ENCODE results near the gene ATP5IF1.

ATP5IF1 gene

DNA sequence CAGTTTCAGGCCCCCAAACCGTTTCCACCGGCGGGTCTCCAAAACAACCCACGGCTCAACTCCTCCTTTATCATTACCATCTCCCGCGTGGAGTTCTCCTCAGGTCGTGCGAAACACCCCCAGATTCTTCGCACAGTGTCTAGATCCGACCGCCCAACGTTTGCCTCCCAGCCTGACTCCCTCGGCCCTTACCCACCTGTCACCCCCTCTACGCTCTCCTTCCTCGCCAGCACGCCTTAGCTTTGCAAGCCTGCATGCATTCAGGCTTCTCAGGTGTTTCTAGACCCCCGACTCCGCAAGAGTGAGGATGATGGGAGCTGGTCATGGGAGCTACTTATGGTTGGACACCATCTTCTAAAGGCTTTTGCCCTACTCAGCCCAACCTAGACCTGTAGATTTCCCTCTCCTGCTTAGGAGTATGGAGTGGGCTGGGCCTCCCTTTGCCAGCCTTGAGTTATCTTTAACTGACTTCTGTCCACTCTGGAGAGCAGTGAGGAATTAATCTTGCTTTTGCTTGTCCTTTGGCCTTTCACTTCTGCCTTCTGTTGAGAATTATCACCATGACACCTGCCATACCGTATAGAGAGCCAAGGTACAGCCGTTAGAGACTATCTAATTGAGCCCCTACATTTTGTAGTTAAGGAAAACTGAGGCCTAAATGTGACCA, 865 bp downstream of the ATP5IF1 start:
- DNase-seq (ENCODE audit: low read depth in 2 of 2) = no peak

DNA sequence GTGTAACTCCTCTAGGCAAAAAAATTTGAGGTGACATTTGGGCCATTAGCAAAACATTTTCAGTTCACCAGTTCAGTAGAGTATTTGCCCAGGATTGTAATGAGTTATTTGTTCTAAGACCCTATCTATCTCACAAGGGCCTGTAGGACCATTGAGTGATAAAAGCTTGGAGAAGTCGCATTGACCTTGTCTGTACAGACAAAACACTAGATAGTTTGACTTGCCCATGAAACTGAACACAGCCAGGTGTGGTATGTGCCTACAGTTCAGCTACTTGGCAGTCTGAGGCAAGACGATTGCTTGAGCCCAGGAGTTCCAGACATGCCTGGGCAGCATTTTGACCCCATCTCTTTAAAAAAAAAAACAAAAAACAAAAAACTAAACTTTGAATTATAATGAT, 3.1 kb downstream of the ATP5IF1 start:
- DNase-seq (ENCODE audit: low read depth in 2 of 2) = no peak

DNA sequence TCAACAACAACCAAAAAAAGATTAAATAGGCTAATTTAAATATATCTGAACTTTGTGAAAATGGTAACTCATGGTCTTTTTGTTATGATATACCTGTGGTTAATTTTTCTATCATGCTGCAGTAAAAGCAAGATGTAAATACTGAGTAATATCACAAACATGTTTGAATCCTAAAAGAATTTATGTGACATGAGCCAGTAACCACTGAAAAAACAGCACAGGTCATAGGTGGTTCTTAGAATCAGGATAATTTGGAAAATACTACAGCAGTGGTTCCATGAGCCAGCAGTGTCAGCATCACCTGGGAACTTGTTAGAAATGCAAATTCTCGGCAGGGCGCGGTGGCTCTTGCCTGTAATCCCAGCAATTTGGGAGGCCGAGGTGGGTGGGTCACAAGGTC, 4.1 kb downstream of the ATP5IF1 start:
- no peak for DNase-seq (ENCODE audit: low read depth in 2 of 2)

DNA sequence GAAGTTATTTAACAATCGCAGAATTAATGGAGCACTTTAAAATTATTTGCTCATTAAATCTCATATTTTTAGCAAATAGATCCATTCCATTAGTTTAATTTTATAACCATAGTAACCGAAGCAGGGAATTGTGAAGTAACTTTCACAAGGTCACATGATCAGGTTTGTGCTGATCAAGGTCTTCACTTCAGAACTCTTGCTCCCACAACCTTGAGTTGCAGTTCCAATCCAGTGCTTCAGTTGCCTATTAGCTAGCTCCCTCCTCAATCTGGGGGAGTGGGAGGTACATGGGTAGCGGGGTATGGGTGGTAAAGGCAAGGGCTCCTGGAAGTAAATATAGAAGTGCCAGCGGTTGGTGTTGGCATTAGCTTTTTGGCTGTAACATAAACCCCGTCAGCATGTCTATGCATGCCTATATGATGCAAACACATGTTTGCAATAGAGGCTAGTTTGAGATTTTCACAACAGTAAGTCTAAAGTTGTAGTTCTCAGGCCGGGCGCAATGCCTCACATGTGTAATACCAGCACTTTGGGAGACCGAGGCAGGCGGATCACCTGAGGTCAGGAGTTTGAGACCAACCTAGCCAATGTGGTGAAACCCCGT, 5.8 kb downstream of the ATP5IF1 start:
- no peak for DNase-seq (ENCODE audit: low read depth in 2 of 2)

DNA sequence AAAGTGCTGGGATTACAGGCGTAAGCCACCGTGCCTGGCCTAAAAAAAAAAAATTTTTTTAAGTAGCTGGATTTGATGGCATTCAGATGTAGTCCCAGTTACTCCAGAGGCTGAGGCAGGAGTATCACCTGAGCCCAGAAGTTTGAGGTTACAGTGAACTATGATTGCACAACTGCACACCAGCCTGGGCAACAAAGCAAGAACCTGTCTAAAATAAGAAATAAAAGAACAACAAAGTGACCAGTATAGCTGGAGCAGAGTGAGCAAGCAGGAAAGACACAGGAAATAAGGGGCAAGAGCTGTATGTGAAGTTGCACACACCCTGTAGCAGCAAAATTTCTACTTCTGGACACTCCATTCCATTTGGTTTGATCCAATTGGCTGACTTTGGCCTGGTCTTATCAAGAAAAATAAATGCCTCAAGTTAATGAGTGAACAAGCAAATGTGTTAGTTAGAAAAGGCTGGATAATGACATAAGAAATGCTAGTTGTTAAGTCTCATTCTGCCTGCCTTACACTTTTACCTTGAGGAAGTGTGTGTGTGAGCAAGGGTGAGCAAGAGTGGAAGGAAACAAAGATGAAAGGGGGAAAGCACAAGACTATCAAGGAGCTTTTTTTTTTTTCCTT, 7.9 kb downstream of the ATP5IF1 start:
- no peak for DNase-seq (ENCODE audit: low read depth in 2 of 2)

DNA sequence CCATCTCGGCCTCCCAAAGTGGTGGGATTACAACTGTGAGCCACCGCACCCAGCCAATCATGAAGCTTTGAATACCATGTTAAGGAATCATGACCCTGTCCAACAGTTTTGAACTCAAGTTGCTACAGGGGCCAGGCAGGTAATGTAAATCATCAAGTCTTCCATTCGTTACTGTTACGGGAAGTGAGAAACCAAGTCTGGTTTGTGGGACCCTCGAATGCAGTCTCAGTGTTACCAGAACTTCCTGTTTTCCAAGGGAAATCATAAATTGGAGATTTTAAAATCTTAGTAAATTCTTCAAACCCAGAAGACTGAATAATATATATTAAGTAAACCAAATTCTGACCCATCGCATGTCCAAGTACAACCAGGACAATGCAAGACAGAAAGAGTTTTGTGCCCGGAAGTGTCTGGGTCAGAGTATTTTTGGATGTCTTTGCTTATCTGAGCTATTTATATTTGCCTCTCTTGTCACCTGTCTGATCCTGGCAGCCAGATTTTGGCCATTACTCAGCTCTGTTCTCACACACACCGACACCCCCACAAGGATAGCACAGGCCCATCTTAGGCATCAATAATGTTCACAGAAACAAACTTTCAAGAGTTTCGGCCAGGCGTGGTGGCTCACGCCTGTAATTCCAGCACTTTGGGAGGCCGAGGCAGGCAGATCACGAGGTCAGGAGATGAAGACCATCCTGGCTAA, 8.8 kb downstream of the ATP5IF1 start:
- DNase-seq (ENCODE audit: low read depth in 2 of 2) = no peak

DNA sequence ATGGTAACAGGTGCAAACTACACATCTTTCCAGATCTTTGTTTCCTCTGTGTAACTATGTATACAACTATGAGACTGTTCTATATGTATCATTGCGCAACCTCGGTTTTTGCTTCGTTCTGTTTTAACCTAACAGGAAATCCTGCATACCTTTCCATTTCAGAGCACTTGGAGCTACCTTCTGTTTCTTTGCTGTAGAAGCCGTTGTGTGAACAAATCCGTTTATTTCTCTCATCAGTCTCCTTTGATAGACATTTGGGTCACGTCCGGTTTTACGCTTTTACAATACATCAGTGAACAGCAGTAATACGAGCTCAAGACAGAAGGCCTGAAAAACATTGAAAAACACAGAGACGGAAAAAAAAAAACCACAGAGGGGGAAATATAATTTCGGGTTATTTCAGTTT, 10.5 kb downstream of the ATP5IF1 start:
- no peak for DNase-seq (ENCODE audit: low read depth in 2 of 2)

DNA sequence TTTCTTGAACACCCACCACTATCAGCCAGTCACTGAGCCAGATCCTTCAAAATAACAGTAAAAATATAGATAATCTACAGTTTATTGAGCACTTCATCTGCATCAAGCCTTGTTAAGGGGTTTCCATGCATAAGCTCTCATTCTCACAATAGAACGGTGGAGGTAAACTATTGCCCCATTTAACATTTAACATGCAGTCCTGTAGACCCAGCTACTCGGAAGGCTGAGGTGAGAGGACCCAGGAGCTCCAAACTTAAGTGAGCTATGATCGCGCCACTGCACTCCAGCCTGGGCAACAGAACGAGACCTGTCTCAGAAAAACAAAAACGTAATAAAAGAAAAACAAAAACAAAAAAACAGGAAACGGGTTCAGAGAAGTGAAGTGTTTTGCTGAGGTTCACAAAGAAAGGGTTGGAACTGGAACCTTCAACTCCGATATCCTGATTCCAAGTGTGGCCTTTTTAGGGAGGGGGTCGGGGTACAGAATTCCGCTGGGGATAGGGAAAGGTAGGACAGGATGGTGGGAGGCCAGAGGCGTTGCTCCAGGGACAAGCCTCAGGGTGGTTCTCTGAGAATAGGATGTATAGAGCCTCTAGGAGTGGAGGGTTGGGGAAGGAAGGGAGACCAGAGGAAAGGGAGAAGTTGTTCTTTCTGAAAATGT, 11.8 kb downstream of the ATP5IF1 start:
- no peak for DNase-seq (ENCODE audit: low read depth in 2 of 2)

DNA sequence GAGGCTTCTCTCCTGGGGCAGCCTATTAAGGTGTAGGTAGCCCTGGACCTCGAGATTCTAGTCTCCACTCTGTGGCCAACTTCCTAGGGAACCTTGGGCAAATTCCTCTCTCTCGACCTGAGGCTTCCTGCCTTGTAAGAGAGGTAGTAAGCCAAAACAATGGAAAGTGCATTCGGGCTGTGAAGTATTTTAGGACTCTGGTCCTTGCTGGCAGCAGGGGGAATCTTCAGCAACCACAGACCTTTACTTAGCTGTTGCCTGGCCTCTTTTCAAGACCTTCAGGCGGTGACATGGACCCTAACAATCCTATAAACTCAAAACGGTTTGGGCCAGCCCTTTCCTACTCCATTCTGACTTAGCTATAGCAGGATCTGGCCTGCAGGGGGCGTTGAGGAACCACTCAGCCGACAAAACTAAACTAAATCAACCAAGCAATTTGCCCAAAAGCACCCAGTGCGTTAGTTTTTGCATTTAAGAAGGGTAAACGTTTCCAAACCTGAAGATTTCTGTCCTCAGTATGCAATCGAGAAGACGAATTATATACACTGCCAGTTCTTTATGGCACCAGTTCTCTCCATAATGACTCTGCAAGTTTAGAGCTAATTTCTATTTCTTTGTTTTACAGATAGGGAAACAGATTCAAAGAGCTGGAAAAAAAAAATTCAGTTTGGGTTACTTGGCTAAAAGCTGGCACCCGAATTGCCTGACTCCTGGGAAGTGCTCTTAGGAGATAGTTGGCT, 12.5 kb downstream of the ATP5IF1 start:
- peak; percentile 61 to 76 for DNase-seq (ENCODE audit: low read depth in 2 of 2)

DNA sequence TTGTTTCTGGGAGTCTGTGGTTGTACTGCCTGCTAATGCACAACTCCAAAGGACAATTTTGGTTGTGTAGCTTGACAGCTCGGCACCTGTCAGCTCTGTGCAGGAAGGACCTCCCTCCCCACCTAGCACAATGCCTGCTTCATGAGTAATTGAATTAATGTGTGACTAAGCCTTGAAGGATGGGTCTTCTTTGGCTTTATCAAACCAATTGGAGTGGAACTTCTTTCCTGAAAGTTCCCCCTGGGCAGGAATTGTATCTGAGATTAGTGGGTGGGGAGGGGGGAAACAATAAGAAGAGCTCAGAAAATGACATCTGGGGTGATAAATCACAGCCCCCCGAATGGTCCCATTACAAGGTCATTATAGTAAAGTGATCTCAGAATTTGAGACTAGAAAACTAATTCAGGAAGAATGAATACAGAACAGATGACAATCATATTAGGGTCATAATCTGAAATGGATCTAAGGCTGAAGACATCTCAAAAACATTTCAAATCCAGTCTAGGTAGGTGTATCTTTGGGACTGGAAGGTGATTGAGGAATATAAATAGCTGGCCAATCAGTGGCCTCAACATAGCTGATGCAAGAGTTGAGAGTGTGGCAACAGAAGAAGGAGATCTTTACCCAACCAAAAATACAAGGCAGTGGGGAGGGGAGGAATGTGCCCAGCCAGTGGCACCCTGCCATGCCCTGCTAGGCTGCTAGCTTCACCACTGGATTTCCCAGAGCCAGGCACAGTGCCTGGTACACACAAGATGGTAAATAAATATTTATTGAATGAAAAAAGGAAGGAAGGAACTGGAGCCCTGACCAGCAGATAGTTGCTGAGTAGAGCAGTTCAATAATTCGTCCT, 13.3 kb downstream of the ATP5IF1 start:
- DNase-seq (ENCODE audit: low read depth in 2 of 2) = no peak

DNA sequence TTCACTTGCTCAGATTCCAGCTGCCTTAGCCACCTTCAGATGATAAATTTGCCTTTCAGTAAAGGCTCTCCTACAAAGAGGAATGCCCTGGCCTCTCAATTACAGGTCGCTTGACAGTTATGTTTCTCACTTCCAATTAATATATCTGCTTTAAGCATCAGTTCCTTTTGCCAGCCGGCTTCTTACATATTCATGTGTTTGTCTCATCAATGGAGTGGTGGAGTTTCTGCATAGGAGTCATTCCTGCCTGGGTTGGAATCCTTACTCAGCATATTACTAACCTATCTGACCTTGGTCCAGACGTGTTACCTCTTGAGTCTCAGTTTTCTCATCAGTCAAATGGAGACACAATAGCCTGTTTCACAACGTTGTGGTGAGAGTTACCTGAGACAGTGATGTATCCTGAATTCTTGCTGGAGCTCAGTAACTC, 14.0 kb downstream of the ATP5IF1 start:
- no peak for DNase-seq (ENCODE audit: low read depth in 2 of 2)

DNA sequence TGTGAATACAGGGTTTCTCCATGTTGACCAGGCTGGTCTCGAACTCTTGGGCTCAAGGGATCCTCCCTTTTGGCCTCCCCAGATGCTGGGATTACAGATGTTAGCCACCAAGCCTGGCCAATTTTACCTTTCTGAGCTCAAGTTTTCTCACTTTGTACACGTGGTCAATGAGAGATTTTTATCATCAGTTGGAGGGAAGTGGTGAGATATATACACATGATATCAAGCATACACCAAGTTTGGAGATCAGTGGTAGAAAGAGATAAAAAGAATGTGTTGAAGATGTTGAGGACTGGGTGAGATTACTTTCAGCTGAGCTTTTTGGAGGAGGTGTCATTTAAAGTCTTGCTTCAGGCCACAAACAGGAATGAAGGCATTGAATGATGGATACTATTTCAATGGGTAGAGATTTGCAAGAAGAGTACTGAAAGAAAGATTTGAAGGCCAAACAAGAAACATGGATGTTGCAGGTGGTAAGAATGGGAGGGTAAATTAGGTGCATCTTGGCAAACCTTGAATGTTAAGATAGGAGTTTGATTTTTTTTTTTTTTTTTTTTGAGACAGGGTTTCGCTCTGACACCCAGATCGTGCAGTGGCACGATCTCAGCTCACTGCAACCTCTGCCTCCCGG, 20.4 kb downstream of the ATP5IF1 start:
- DNase-seq (ENCODE audit: low read depth in 2 of 2) = no peak

DNA sequence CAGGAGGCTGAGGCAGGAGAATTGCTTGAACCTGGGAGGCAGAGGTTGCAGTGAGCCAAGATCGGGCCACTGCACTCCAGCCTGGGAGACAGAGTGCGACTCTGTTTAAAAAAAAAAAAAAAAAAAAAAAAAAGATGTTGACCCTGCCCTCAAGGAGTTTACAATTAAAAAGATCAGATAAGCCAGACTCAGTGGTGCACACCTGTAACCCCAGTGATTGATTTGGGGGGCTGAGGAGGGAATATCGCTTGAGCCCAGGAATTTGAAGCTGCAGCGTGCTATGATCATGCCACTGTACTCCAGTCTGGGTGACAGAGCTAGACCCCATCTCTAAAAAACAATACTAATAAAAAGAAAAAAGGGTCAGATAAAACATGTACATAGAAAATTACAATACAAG, 21.8 kb downstream of the ATP5IF1 start:
- no peak for DNase-seq (ENCODE audit: low read depth in 2 of 2)

DNA sequence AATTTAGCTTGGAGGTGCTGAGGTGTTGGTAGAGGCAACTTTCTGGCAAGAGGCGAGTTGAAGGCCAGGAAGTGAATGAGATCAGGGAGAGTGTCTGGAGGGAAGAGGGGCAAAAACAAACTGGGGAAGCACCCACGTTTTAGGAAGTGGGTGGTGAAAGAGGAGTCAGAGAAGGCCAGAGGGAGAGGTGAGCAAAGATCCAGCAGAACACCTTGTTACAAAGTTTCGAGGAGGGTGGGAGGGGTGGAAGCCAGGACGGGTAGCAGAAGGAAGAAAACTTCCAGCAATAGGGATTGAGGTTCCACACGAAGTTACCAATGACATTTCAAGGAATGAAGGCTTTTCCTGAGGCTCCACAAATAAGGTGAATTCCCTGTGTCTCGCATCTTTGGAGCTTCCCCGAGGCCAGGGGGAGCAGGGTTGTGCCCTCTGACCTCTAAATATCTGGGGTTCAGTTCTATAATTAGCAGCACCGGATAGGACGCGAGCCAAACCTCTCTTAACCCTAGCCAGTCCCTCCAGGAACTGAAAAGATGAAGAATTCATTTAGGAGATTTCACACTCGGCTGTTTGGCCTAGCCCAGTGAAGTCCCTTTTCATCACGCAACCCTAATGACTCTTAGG, 22.8 kb downstream of the ATP5IF1 start:
- DNase-seq (ENCODE audit: low read depth in 2 of 2) = no peak

DNA sequence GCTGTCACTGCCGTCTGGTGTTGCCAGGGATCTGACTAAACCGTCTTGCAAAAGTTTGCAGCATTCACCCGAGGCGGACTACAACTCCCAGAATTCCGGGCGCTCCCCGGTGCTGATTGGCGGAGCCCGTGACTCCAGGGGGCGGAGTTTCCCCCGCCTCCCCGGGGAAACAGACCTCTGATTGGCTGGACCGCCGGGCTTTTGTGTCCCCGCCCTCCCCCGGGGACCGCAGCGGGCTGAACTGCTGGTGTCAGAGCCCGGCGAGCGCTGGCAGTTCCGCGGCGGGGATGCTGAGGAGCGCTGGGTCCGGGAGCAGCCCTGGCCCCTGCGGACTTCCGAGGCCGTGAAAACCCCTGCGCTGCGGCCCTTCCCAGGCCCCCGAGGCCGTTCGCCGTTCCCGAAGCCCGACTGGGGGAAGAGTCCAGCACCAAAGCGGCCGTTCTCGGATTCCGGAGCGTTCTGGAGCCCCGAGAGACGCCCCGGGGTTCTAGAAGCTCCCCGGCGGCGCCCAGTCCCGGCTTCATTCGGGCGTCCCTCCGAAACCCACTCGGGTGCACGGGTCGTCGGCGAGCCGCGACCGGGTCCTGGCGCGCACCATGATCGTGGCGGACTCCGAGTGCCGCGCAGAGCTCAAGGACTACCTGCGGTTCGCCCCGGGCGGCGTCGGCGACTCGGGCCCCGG, 23.5 kb downstream of the ATP5IF1 start, which contains the start of gene SESN2:
Gene SESN2, plus strand, starts transcription at position 267 of the 682 bp plus-strand sequence. Its CDS starts 330 bp downstream, at position 597.
- peak; percentile 99 to 100 for DNase-seq (ENCODE audit: low read depth in 2 of 2)

DNA sequence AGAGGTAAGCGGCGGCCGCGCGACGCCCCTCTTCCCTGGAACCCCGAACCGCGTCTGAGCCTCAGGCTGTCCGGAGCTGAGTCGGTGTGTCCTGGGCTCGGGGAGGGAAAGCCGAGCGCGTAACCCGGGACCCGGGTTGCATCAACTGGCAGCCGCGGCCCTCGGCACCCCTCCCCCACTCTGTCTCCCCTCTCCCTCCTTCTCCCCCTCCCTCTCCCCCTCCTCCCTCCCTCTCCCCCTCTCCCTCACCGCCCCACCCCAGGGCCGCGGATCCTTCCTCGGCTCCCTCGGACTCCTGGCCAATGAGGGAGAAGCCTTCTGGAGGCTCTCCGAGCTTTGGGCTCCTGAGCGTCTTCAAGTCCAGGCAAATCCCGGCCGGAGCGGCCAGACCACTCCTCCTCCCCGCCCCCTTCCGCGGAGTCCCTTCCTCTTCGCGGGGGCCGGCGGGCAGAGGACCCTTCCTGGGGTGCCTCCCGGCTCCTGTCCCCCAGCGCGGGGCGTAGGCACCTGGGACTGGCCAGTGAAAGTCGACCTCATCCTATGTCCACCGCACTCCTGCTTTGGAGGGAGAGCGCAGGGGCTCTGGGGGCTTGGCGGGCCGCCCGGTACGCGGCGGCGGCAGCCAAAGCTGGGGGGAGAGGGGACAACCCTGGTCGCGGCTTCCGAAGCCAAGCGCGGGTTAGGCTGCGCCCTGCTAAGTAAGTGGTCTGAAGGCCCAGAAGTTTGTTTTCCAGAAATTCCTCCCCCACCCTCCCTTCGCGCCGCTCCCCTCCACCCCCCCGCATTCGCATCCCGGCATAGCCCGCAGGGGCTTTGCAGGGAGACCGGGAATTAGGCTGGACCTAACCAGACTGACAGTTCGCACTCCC, 24.2 kb downstream of the ATP5IF1 start:
- DNase-seq (ENCODE audit: low read depth in 2 of 2) = no peak

DNA sequence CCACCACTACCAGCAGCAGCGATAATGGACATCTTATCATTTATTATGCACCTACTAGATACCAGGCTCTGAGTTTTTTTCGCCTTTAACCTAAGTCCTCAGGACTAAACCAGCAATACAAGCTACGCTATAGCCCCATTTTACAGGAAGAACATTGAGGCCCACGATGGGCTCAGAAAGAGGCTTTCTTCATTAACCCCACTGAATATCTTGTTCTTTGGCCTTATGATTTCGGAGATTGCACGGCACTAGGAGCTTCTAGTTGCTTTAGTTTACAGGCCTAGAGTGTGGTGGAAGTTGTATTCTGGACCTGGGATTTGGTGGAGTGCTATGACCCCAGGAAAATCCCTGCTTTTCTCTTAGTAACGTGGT, 24.9 kb downstream of the ATP5IF1 start:
- no peak for DNase-seq (ENCODE audit: low read depth in 2 of 2)

DNA sequence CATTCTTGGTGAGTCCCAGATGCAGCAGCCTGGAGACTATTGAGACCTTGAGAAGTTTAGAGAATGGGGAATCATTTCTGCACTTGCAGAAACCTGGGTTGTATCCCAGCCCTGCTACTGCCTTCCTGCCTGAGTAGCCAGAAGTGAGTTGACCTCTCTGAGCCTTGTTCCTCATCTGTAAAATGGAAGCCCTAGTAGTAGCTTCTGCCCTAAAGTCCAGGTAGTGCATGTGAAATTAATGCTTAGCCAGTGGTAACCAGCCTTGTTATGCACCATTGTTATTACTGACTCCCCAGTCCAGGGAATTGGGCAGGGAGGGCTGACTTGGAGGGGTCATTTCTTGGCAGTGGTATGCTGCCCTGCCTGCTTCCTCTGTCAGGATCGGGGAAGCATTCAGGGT, 29.0 kb downstream of the ATP5IF1 start:
- DNase-seq (ENCODE audit: low read depth in 2 of 2) = no peak
